ENCODE data around the gene RNU4-1.

GRCh38 chr12:120260607-120261006, 32.4 kb downstream of the RNU4-1 start:
- TF ChIP-seq CTCF (IDR thresholded peaks at IDR 0.05) = no peak
- no peak for TF ChIP-seq POLR2A (IDR thresholded peaks at IDR 0.05)

Data from body of pancreas (tissue), 4 donors.